CD1c-positive myeloid dendritic cell (primary cell): ENCODE data around the gene TEX26.
"Not testable (repeated sequence)": the region's sequence is repeated elsewhere in the genome, so short reads cannot be mapped to it uniquely, and the experiment has no call there.

Source experiments
- DNase-seq: peaks from one replicate; pipeline ENCODE4 v3.0.0-alpha.2; 2016; ENCODE audit errors: extremely low spot score

The TEX26 gene

GRCh38 chr13:30918662-30919405, 13.6 kb upstream of the TEX26 start:
- no peak for DNase-seq

DNA sequence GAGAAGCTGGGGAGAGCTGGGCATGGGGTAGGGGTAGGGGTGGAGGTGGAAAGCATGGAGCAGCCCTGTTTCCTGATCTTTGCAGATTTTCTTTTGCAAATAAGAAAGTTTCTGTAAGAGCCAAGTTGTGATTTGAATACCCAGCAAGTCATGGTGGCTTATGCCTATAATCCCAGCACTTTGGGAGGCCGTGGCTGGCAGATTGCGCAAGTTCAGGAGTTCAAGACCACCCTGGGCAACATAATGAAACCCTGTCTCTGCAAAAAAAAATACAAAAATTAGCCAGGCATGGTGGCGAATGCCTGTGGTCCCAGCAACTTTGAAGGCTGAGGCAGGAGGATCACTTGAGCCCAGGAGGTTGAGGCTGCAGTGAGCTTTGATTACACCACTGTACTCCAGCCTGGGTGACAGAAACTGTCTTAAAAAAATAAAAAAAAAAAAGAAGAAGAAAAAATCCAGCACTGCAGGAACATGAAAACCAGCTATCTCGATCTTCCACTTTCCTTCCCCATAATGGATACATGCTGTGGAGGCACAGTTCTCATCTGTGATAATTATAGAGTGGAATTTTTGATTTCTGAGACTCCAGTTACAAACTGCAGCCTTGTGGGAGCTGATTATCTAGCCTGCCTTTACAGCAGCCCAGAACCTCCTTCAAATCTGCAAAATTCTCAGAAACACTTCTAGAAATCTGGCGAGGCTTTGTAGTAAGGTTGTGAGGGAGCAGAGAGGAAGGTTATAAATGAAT, 12.1 kb upstream of the TEX26 start:
- DNase-seq: no peak

- DNase-seq: no peak
These were observed 9.0 kb upstream of the TEX26 start for GRCh38 chr13:30923418-30923817.

DNA sequence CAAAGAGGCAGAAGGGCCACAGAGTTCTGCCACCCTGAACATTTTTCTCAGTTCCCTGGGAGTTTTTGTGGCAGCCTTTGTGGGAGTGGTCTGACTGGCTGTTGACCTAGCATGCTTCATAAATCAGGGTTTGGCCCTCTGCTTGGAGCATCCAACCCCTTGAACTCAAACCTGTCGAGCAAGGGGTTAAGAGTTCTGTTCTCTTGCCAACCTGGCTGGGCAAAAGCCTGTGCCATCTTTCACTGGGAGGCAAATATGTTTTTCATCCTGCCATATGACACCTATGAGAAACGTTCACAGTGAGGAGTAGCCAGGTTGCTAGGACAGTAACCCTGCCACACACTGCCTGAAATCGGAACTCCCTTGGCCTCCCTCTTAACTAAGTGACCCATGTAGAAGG, 7.7 kb upstream of the TEX26 start:
- no peak for DNase-seq

DNA sequence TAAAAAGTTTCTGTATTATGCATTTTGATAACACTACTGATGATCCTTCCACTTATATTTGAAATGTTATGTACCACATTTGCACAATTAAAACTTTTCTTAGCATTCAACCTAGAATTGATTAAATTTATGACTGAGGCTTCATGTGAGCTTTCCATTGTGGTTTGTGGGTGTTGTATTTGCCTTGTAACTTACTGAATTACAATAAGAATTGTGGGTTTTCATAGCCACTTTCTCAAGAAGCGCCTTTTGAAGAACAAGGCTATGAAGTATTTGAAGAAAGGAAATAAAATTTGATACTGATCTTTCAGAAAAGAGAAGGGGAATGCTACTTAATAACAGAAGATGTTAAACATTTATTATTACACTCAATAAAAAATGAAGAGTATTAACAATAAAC, 7.0 kb upstream of the TEX26 start:
- no peak for DNase-seq

DNA sequence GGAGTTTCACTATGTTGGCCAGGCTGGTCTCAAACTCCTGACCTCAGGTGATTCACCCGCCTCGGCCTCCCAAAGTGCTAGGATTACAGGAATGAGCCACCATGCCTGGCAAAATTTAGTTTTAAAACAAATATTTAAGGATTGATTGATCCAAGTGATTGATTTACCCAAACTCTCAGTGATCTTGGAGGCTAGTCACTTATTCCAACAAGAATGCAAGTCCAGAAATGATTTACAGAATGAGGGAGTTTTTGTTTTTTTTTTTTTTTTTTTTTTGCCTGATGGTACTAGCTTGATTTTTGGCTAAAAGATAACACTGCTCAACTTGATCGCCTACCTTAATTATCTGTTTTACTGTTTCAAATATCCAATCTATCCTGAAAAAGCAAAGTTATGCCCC, 5.7 kb upstream of the TEX26 start:
- DNase-seq: no peak

DNA sequence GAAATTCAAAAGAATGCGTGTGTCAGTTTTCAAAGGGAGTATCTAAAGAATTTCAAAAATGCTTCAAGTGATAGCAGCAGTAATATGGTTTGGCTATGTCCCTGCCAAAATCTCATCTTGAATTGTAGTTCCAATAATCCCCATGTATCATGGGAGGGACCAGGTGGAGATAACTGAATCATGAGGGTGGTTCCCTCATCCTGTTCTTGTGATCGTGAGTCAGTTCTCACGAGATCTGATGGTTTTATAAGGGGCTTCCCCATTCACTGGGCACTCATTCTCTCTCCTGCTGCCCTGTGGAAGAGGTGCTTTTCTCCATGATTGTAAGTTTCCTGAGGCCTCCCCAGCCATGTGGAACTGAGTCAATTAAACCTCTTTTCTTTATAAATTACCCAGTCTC, 5.3 kb upstream of the TEX26 start:
- not testable (repeated sequence) for DNase-seq

DNA sequence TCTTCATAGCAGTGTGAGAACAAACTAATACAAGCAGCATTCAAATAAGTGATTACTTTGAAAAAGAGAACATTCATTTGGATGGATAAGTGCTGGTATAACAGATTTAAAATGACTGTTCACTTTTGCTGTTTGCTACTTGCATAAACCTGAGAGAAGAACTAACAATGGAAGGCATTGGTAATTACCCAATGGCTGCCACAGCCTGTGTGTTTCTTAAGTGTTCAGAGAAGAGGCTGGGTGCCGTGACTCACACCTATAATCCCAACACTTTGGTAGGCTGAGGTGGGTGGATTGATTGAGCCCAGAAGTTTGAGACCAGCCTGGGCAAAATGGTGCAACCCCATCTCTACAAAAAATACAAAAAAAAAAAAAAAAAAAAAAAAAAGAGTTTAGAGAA, 4.9 kb upstream of the TEX26 start:
- DNase-seq: no peak

- DNase-seq: no peak
These were observed 3.5 kb upstream of the TEX26 start for GRCh38 chr13:30928978-30929377.

GRCh38 chr13:30933354-30933670, 856 bp downstream of the TEX26 start:
- no peak for DNase-seq

DNA sequence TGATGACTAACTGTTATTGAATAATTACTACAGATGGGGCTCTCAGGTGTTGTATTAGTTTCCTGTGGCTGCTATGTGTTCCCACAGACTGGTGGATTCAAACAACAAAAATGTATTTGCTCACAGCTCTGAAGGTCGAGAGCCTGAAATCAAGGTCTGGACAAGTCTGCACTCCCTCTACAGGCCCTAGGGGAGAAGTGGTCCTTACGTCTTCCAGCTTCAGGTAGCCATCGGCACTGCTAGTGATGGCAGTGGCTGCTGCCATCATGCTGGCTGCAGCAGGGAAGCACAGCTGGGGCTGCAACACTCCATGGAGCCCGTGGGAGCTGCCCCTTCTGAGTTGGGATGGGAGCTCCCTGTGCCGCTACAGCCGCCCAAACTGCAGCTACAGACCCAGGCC, 1.9 kb downstream of the TEX26 start:
- DNase-seq: no peak

DNA sequence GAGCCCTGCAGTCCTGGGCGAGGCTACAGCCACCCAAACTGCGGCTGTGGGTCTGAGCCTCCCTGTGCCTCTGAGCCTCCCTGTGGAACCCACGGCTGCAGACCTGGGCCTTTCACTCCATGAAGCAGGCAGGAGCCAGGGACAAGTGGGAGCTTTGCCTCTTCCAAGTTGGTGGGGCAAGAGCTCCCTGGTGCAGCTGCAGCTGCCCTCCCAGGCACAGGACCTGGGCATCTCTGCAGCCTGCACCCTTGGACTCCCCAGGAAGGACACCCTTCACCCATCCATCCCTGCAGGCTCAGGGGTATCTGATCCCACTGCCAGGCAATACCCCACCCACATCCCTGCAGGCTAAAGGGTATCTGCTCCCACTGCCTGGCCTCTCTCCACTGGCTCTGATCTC, 2.3 kb downstream of the TEX26 start:
- no peak for DNase-seq

GRCh38 chr13:30936971-30937370, 4.5 kb downstream of the TEX26 start:
- DNase-seq: no peak

GRCh38 chr13:30943881-30944280, 11.4 kb downstream of the TEX26 start:
- DNase-seq: no peak

GRCh38 chr13:30957258-30957943, 24.9 kb downstream of the TEX26 start:
- no peak for DNase-seq

GRCh38 chr13:30959678-30960077, 27.2 kb downstream of the TEX26 start:
- DNase-seq: no peak

DNA sequence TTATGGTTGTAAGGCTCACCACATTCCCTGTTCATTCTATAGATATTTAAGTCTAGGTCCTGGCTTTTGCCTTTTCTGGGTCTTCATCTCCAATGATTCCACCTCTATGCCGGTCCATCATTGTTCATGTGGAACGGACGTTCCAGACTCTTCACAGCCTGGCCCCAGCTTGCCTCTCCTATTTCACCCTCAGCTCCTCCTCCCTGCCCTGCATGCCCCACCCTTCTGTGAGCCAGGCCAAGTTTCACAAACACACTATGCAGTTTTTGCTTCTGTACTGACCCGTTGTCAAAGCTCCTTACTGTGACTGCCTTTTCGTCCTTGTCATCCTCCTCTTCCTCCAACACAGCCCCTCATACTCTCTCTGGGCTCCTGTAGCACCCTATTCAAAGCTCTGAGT, 31.3 kb downstream of the TEX26 start:
- DNase-seq: no peak

DNA sequence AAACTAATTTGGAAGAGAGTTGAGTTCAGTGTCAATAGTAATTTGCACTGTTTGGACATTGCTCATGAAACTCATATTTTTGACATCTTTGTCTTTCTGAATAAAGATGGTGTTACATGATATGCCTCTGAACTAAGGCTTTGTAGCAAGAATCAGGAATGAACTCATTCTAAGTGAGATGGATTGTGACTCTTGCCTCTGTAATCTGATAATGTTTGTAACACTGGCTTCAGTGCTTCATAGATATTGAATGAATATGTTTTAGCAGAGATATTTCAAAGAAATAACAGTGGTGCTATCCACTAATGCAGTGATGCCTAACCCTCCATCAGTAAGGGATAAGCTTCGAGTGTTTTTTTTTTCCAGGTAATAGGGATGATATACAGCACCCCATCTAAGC, 32.9 kb downstream of the TEX26 start:
- DNase-seq: no peak

DNA sequence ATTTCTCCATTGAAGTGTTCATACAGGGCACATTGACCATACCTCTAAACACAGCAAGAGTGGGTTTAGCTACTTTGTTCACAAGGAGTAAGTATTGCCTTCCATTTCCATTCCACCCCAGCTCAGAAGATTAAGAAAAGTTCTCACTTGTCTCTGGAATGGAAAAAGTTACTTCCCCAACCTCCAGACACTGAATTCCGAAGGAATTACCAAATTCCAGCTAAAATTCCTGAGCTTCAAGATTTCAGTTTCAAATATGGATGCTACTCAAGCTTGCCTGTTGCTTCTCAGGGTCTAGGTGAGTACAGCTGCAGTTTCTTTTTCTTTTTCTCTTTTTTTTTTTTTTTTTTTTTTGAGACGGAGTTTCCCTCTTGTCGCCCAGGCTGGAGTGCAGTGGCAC, 33.6 kb downstream of the TEX26 start:
- no peak for DNase-seq

DNA sequence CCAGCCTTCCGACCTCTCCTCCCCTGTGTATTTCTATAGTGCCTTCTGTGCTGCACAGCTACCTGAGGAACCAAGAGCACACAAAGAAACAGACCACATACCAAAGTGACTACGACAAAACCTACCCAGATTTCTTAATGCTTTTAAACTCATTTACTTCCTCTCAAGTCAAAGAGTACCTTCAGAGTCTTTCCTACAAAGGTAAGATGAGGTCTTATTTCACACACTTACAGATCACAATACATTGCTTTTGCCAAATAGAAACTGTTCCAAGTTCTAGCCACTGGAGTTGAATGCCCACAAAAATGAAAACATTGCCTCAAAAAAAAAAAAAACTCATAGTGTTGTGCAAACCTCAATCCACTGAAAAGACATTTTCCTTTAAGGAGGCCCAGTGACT, 36.4 kb downstream of the TEX26 start:
- DNase-seq: no peak

GRCh38 chr13:30971575-30971974, 39.1 kb downstream of the TEX26 start:
- no peak for DNase-seq

- no peak for DNase-seq
These were observed 40.5 kb downstream of the TEX26 start for GRCh38 chr13:30972888-30973377.

- DNase-seq: no peak
These were observed 41.9 kb downstream of the TEX26 start for GRCh38 chr13:30974350-30974749.
